Neural crest cell (in vitro differentiated cells): Measurements from ENCODE around the gene FARP1. TPM values are rescaled to one million over a fixed set of nuclear protein-coding genes. Genes with fewer than 3 reads are reported as not detected.
A peak's percentile ranks its signal among the peaks of the same experiment; 100 is the strongest.

Experiments
- DNase-seq: peaks from one replicate; pipeline ENCODE4 v3.0.0; 2021; ENCODE audit warnings: low read depth, mixed read lengths, low spot score
- H3K27ac Mint-ChIP-seq: one replicate; pipeline ENCODE4 v1.8.0; 2021; ENCODE audit warnings: mild to moderate bottlenecking, mixed read lengths; ENCODE audit not compliant: unreplicated experiment
- H3K27me3 Mint-ChIP-seq: 2 replicates; pipeline ENCODE4 v1.8.0; 2021; ENCODE audit warnings: low read depth, mild to moderate bottlenecking, mixed read lengths
- H3K36me3 Mint-ChIP-seq: 2 replicates; pipeline ENCODE4 v1.8.0; 2021; ENCODE audit warnings: low read depth, mild to moderate bottlenecking, mixed read lengths
- H3K4me1 Mint-ChIP-seq: 2 replicates; pipeline ENCODE4 v1.8.0; 2021; ENCODE audit warnings: mixed read lengths
- H3K4me3 Mint-ChIP-seq: one replicate; pipeline ENCODE4 v1.8.0; 2021; ENCODE audit warnings: mild to moderate bottlenecking, mixed read lengths
- H3K9me3 Mint-ChIP-seq: 2 replicates; pipeline ENCODE4 v1.8.0; 2021; ENCODE audit warnings: mixed read lengths
- CTCF ChIP-seq: fragments of 200-600 bp; sonication (generic); conservative IDR thresholded peaks from 2 replicates; pipeline ENCODE4 v1.5.0; 2021; ENCODE audit warnings: antibody characterized with exemption, mild to moderate bottlenecking
- total RNA-seq: library from RNA; stranded (reverse); gene quantifications from 2 replicates; pipeline ENCODE4 v1.2.1, GENCODE V29; 2021

The FARP1 gene
- total RNA-seq, 1 donor from 2014 or later = 138 TPM

- Mint-ChIP-seq H3K4me3 (no peak overlapping the region), H3K27ac (peak overlapping the region; percentile 7), H3K36me3 (peaks cover 6% of the 10 kb centered on the region), H3K9me3 (no peaks in the 10 kb centered on the region), H3K4me1 (peaks cover 41% of the 10 kb centered on the region), H3K27me3 (no peaks in the 10 kb centered on the region)
- DNase-seq = no peak
- no peak for TF ChIP-seq CTCF
These were observed 173.0 kb downstream of the FARP1 start for GRCh38 chr13:98315902-98316301.

GRCh38 chr13:98317573-98318171, 174.8 kb downstream of the FARP1 start:
- Mint-ChIP-seq H3K27me3 (no peaks in the 10 kb centered on the region), H3K4me1 (peaks cover 35% of the 10 kb centered on the region), H3K36me3 (peaks cover 8% of the 10 kb centered on the region), H3K27ac (no peak overlapping the region), H3K9me3 (no peaks in the 10 kb centered on the region), H3K4me3 (no peak overlapping the region)
- TF ChIP-seq CTCF = no peak
- no peak for DNase-seq

- Mint-ChIP-seq H3K27me3 (no peaks in the 10 kb centered on the region), H3K9me3 (no peaks in the 10 kb centered on the region), H3K36me3 (peaks cover 8% of the 10 kb centered on the region), H3K4me3 (no peak overlapping the region), H3K27ac (no peak overlapping the region), H3K4me1 (peaks cover 28% of the 10 kb centered on the region)
- no peak for TF ChIP-seq CTCF
- DNase-seq = no peak
These were observed 175.5 kb downstream of the FARP1 start for GRCh38 chr13:98318263-98318878.

DNA sequence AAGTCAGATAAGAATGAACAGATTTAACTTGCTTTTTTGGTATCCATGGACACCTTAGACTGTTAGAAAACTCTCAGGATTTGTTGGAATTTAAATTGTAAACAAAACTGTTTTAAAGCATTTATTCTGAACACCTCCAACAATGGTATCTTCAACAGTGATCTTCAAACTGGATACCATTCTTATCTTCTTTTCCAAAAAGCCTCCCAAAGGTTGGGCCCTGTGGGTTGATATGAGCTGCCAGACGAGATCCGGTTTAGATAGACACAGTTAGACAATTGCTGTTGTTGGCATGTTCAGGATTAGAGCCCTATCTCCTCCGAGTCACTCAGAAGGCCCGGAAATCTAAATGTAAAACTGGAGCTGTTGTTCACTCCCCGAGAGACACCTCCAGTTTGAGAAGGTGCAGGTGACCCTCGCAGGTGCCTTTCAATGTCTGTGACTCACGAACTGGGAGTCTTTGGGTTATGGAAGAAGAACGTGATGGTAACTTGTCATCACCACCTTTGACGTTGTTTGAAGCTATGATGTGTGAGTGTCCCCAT, 177.7 kb downstream of the FARP1 start:
- no peak for DNase-seq
- no peaks in the 10 kb centered on the region for H3K27me3 Mint-ChIP-seq
- H3K4me1 Mint-ChIP-seq = peaks cover 27% of the 10 kb centered on the region
- peaks cover 8% of the 10 kb centered on the region for H3K36me3 Mint-ChIP-seq
- no peak overlapping the region for H3K27ac Mint-ChIP-seq
- TF ChIP-seq CTCF = no peak
- H3K9me3 Mint-ChIP-seq = no peaks in the 10 kb centered on the region
- no peak overlapping the region for H3K4me3 Mint-ChIP-seq

GRCh38 chr13:98321395-98321794, 178.5 kb downstream of the FARP1 start:
- Mint-ChIP-seq H3K27ac (no peak overlapping the region), H3K27me3 (no peaks in the 10 kb centered on the region), H3K9me3 (no peaks in the 10 kb centered on the region), H3K4me1 (peaks cover 28% of the 10 kb centered on the region), H3K4me3 (no peak overlapping the region), H3K36me3 (peaks cover 6% of the 10 kb centered on the region)
- no peak for DNase-seq
- no peak for TF ChIP-seq CTCF
